Left ventricle myocardium superior (tissue), 1 donor: Measurements from ENCODE around the gene KCNIP4. TPM values are rescaled to one million over a fixed set of nuclear protein-coding genes. Genes with fewer than 3 reads are reported as not detected.

Source experiments
- ATAC-seq: fragments of 200-7000 bp; cut with Tn5 transposase; one replicate; pipeline ENCODE4 v1.9.1; 2020; ENCODE audit warnings: mild to moderate bottlenecking, moderate library complexity
- DNase-seq: peaks from one replicate; pipeline ENCODE4 v3.0.0-alpha.2; 2020
- intact Hi-C: fragments of 100-400 bp; cut with micrococcal nuclease; formaldehyde crosslinking; loops from one replicate; pipeline ENCODE4 v1.11.0; 2022
- total RNA-seq: library from RNA; stranded (reverse); fragmentation: NEBNext Ultra II Directional; extraction: Animal tissue kit (Norgen Biotek cat#: 25700); gene quantifications from one replicate; pipeline ENCODE4 v1.2.1, GENCODE V29; 2021
- donor health status: DM: no; HTN: yes; CAD: no; lungs with severe emphysema.

The KCNIP4 gene
- total RNA-seq, 1 donor from 2014 or later, result not detected

DNA sequence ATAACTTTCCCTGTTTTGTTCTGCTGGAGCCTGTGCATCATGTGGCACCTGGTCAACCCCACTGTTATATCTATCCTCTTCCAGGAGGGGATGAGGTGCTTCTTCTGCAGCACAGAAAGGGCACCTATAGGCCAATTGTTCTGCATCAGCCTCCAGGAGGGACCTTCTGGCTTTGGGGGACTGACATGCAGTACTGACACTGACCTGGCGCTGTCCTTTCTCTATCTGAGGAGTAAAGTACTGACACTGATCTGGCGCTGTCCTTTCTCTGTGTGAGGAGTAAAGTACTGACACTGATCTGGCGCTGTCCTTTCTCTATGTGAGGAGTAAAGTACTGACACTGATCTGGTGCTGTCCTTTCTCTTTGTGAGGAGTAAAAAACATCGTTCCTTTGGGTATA, 749.9 kb downstream of the KCNIP4 start:
- DNase-seq (no peak), ATAC-seq (no peak)

DNA sequence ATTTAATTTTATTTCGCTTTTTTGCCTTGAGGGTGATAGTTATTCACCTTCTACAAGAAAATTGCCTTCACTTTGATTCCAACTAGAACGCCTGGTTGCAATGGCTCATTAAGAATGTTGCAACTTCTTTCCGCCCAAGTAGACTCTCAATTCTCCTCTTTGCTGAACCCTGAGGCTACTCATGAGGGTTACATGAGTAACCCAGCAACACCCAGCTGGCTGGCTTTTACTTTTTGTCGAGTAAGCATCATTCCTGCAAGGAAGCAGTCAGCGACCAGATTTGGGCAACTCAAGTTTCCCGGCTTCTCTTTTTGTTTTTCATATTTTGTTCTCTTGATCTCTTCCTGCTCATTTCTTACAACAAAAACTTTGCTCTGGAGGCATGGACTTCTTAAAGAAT, 752.9 kb downstream of the KCNIP4 start:
- ATAC-seq, result no peak
- no peak for DNase-seq
- intact Hi-C loops, result no loop called here

More for the DNA sequence above, 749.9 kb downstream of the KCNIP4 start:
- intact Hi-C loops, result no loop called here

DNA sequence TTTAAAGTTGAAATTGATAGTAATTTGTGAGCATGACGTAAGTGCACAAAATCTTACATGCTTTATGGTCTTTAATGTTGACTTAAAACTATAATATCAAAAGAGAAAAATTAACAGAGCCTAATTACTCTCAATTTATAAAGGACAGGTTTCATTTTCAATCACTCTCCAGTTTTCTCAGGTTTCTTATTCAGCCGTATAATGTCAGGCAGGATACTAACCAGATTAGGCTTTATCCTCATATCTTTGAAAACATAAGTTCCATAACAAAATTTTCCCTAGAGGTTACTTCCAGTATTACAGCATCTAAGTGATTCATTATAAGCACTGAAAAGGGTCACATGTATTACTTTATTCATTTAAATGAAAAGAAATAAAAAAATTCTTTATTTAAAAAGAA, 756.2 kb downstream of the KCNIP4 start:
- DNase-seq (no peak), ATAC-seq (no peak)
- intact Hi-C loops, result no loop called here

DNA sequence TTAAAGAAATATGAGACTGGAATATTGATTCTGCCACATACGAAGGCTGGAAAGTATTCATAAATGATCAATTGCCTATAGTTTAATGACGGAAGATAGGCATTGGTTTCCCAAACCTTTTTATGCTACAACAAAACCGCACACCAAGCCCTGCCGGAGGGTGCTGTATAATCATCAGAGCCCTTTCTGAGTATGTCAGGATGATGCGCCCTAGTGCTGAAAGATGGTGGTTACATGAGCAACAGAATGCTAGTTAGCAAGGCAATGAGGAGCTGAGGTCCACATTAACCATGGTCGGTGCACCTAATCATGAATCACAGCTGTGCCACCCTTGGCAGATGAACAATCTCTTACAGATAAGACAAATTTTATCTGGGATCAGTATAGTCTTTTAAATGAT, 757.3 kb downstream of the KCNIP4 start:
- ATAC-seq (no peak), DNase-seq (no peak)
- intact Hi-C loops, result no loop called here

DNA sequence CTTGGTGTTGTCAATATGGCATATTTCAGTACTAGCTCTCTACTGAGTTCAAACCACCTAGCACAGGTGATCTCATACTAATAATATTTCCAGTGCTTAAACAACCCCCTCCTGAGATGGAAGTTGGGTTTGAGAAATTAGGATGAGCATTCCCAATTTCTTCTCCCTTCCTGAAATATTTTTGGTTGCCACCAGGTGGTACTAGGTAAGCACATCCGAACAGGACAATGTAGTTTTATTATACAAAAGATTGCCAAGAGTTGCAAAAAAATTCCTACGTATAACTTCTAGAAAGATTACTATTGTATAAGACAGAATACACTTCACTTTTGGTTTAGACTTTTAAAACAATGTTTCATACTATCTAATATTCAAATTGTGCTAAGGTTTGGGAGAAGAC, 763.8 kb downstream of the KCNIP4 start:
- DNase-seq (no peak), ATAC-seq (no peak)
- intact Hi-C loops, result no loop called here

DNA sequence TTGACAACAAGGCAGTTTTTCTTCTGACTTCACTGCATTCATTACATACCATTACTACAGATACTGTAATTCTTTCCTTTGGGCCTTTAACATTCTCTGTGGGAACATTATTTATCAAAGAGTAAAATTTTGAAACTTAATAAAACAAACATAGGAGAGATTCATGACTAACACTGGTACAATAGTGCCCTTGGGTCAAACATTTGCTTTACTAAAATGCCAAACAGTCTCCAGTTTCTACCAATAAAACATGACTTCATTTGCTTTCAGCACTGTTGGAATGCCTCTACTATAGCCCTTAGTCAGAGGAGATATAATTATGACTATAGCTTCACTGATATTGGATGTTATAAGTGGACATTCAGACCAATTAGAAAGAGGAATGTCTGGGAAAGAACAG, 766.9 kb downstream of the KCNIP4 start:
- intact Hi-C loops, result no loop called here
- DNase-seq (no peak), ATAC-seq (no peak)

DNA sequence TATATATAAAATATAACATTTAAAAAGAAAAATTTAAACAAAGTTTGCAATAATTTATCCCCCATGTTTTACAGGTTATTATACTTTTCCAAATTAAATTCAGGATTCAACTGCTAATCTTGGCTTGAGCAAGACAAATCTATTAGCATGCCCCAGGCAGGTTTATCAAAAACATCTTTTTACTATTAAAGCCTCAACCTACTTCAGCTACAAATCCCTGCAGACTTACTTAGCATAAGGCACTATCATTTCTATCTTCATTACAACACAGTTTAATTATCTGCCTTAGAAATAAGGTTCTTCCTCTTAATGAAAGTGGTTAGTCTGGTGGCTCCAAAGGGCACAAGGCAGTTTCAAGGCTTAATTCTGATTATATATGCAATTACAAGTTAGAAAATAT, 770.7 kb downstream of the KCNIP4 start:
- intact Hi-C loops, result no loop called here
- DNase-seq (no peak), ATAC-seq (no peak)

DNA sequence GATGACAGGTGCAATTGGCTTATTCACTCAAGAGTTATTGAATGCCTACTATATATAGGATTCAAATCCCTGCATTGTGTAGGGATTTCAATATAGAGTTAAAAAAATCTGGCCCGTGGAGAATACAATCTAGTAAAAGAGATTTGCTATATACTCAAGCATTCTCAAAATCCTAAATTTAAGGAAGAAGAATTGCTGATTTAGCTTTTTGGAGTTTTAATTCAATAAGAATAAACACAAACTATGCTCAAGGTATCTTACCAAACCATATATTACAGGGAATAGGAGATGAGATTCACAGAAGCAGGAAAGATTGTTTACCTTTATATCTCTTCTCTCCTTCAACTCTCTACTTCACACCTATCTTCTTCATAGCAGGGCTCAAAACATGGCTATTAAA, 771.5 kb downstream of the KCNIP4 start:
- ATAC-seq, result no peak
- no peak for DNase-seq
- intact Hi-C loops, result no loop called here

DNA sequence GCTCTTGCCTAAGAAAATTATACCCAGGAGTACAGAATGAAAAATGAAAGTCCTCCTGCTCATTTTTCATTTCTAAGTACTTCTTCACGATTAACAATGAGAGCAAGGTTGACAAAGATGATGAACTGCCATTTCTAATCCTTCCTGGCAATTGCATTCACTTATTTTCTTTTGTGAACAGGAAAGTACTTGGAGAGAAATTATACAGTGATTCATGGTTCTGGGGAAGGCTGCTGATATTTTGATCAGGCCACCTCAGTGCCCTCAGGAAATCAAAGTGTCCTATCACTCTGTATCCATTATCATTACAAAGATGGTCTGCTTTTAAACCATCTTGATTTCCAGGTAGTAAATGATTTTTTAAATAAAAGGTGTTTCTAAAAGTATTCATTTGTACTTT, 780.9 kb downstream of the KCNIP4 start:
- intact Hi-C loops, result no loop called here
- ATAC-seq (no peak), DNase-seq (no peak)

DNA sequence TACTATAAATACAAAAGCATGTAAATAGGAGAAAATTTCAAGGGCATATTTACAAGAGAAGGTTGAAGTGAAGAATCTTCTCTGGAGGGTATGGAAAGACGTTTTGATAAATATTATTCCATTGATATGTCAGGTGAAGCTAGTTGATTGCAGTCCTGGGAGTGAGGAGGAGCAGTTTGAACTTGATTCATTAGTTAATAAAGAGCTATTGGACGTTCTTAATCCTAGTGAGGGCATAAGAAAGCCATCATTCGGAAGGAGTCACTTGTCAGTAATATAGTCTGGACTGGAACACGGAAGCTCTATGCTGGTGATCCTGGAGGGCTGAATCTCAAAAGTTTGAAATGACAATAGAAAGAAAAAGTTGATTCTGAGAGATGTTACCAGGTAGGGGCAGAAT, 793.2 kb downstream of the KCNIP4 start:
- DNase-seq (no peak), ATAC-seq (no peak)
- intact Hi-C loops, result no loop called here

DNA sequence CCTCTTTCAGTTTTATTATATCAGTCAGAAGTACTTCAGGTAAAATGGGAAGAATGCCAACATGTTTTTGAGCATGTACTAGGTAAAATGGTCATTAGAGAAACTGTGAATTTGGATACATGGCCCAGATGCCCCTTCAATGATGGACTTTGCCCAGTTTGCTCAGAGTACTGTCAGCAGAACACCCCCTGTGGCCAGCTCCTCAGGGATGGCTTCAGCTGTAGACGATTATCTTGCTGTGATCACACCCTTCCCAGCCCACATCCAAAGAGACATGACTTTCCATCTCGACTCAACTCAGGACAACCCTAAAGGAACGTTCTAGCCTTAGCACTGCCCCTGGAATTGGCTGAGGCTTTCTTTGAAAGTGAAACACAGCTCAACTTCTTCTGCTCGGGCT, 809.2 kb downstream of the KCNIP4 start:
- ATAC-seq, result no peak
- no peak for DNase-seq
- intact Hi-C loops, result no loop called here

DNA sequence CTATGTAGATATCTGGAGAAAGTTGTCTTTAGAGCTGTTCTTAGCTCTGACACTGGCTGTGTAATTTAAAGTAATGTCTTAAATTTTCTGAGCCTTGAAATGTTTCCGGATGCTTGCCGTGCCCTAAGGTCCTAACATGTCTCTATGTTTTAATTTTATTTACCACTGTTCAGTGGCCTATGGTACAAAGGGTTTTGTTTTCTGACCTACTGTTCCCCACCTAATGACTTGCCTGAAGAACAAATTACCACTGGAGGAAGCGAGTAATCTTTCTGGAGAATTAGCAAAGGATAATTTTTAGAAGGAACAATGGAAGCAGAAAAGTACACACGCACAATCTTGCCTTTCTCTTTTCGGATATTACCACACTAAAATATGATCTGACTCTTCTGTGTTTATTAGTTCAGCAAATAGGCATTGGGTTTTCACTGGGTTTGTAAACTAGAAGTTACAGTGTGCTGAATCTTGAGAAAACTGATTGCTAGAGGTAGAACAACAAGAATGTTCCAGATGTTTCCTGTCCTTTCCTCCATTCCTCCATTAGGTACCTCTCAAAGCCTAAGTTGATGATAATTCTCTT, 812.4 kb downstream of the KCNIP4 start:
- ATAC-seq, result no peak
- no peak for DNase-seq
- intact Hi-C loops, result no loop called here

DNA sequence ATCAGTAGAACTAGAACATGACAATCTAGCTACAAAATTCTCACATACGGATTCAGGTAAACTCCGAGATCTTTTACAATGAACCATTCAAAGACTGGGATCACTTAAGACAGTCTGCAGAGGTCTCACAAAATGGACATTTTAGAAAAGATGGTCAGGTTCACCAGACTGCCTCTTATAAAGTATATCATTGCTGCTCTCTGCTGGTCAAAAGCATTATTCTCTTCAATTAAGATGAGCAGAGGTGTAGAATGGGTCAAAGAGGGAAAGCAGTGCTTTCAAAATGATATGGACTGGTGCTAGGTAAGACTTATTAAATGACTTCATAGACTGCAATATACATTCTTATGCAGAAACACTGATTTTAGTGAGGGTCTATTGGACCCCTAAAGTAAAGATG, 813.6 kb downstream of the KCNIP4 start:
- DNase-seq, result no peak
- intact Hi-C loops, result no loop called here
- ATAC-seq, result no peak

DNA sequence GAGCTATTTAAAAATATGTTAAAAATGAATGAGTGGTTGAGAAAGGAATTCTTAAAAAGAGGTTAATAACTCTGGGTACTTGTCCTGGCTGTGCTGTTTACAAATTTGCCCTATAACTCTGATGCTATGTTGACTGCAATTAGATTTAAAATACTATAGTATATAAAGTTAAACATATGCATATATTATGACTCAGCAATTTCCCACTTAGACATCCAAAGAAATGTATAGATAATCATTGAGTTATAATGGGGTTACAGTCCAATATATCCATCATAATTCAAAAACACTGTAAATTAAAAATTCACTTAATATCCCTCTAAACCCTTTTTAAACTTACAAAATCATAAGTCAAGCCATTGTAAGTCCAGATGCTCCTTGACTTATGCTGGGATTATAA, 818.0 kb downstream of the KCNIP4 start:
- no peak for ATAC-seq
- intact Hi-C loops, result no loop called here
- DNase-seq, result no peak

DNA sequence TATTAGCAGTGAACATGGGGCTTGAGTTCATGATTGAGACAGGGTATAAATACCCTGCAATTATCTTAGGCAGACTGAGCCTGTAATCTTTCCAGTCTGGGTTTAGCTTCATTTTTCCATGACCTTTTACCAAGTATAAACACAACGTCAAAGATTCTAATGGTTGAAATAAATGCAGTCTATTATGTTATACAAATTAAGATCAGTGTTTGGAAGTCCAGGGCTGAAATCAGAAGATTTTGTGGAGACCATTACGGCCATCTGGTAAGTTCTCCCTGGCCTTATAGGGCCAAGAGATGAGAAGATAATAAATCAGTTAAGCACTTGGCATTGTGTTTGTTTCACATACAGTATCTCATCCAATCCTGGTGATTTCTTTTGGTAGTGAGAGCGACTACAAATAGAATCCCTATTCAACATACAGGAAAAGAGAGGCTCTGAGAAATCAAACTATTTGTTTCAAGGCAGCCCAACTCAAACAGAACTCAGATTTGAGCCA, 822.5 kb downstream of the KCNIP4 start:
- ATAC-seq (no peak), DNase-seq (no peak)
- intact Hi-C loops, result no loop called here

DNA sequence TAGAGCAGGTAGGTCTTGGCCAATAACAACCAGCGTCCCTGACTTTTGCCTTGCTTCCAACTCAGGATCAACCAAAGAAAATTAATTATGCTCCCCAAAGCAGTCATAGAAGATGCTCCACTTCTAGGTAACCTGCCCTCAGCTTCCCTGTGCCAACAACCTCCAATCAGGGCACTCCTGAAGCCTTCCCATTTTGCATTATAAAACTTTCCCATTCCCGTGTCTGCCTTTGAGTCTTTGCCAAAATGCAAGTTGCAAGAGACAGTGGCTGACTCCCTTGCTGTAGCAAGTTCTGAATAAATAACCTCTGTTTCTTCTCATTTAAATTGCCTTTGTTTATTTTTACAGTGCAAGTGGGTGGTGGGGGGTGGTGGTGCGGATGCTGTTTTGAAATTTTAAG, 830.3 kb downstream of the KCNIP4 start:
- DNase-seq, result no peak
- intact Hi-C loops, result no loop called here
- ATAC-seq, result no peak

DNA sequence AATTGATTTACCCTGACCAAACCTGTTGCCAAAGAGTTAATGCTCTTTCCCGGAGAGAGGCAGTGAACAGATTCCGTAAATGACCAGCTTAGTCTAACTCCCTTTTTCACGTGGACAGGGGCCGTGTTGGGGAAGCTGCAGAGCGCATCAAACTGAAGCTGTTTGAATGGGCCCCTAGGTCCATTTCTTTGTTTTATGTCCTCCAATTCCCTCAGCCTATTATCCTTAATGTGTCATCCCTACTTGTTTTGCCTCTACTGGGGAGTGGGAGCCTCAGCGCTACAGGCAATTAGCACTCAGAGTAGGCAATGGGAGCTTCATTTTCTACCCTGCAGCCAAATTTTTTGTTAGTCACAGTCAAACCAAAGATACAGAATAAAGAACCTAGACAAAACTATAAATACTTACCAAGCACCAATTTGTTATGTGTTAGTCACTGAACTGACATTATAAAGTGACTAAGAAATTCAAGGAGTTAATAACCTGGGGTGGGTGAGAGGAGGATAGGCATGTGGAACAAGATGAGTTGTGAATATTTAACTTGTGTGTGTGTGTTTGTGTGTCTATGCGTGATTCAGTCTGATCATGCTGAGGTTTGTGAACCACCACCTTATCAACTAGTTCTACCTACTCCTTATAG, 830.9 kb downstream of the KCNIP4 start:
- ATAC-seq, result no peak
- intact Hi-C loops, result no loop called here
- no peak for DNase-seq

DNA sequence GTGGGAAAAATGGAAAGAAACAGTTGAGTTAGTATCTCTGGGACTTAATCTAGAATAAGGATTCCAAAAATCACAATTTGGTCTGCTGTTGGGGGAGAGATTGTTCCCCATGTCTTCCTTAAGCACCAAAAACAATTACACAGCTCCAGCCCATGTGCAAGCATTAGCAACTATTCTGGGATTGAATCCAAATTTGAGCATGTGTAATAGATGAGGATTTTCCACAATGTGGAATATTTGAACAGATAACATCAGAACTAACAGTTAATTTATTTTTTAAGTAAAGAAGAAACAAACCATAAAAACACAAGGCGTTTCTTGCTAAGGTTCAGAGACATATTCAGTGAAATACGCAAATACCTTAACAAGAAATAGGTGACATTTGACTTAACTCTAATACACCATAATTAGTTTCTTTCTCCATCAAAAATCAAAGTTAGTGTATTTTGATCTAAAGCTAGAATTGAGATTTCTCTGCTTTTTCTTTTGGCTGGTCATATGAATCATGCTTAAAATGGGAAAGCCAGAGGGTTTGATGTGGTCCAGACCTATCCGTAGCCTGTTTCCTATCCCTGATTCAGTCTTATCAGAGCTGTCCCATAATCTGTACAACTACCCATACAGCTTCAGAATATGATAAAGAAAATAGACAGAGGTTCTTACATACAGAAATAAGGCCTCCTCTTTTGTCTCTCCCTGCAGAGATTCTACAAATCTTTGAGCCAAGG, 834.9 kb downstream of the KCNIP4 start:
- ATAC-seq, result no peak
- intact Hi-C loops, result no loop called here
- DNase-seq, result no peak

DNA sequence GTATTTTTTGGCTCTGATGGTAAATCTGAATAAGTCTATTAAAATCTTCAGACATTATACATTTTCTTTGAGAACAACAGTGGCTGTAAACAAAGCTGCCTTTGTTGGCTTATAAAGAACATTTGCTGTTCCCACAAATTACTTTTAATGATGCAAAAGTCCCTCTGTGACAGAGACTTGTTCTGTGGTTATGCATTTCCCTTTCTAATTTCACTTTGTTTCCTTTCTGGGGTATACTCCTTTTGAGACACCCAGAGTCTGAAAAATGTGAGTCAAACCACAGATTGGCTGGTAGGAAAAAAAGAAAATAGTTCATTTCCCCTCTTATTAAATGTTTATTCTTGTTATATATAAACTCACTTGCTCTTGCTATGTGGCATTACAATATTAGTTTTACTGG, 845.9 kb downstream of the KCNIP4 start:
- no peak for ATAC-seq
- no peak for DNase-seq
- intact Hi-C loops, result no loop called here

DNA sequence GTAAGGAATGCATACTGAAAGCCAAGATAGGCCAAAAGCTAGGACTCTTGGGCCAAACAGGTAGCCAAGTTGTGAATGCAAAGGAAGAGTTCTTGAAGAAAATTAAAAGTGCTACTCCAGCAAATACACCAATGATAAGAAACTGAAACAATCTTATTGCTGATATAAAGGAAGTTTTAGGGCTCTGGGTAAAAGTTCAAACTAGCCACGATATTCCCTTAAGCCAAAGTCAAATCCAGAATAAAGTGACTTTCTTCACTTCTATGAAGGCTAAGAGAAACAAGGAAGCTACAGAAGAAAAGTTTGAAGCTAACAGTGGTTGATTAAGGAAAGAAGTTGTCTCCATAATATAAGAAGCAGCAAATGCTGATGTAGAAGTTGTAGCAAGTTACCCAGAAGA, 850.7 kb downstream of the KCNIP4 start:
- no peak for DNase-seq
- intact Hi-C loops, result no loop called here
- no peak for ATAC-seq

DNA sequence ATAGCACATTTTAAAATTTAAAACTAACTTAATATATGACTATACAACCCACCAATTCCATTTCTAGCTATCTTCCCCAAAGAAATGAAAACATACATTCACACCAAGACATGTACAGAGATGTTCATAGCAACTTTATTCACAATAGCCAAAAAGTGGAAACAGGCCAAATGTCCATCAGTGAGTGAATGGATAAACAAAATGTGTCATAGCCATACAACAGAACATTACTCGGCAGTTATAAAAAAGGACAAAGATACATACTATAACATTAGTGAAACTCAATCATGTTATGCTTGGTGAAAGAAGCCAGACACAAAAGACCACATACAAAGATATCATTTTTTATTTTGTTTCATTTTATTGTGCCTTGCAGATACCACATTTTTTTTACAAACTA, 851.5 kb downstream of the KCNIP4 start:
- no peak for ATAC-seq

More for the DNA sequence above, 851.5 kb downstream of the KCNIP4 start:
- no peak for DNase-seq
- intact Hi-C loops, result no loop called here
